HG03378 (cell line): ENCODE measurements around the gene LRRC32.

Source experiments
- ATAC-seq: cut with Tn5 transposase; IDR thresholded peaks from one replicate; pipeline ENCODE4 v1.9.1; 2021; ENCODE audit warnings: mild to moderate bottlenecking, moderate library complexity; ENCODE audit not compliant: unreplicated experiment

The LRRC32 gene, protein sequence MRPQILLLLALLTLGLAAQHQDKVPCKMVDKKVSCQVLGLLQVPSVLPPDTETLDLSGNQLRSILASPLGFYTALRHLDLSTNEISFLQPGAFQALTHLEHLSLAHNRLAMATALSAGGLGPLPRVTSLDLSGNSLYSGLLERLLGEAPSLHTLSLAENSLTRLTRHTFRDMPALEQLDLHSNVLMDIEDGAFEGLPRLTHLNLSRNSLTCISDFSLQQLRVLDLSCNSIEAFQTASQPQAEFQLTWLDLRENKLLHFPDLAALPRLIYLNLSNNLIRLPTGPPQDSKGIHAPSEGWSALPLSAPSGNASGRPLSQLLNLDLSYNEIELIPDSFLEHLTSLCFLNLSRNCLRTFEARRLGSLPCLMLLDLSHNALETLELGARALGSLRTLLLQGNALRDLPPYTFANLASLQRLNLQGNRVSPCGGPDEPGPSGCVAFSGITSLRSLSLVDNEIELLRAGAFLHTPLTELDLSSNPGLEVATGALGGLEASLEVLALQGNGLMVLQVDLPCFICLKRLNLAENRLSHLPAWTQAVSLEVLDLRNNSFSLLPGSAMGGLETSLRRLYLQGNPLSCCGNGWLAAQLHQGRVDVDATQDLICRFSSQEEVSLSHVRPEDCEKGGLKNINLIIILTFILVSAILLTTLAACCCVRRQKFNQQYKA

DNA sequence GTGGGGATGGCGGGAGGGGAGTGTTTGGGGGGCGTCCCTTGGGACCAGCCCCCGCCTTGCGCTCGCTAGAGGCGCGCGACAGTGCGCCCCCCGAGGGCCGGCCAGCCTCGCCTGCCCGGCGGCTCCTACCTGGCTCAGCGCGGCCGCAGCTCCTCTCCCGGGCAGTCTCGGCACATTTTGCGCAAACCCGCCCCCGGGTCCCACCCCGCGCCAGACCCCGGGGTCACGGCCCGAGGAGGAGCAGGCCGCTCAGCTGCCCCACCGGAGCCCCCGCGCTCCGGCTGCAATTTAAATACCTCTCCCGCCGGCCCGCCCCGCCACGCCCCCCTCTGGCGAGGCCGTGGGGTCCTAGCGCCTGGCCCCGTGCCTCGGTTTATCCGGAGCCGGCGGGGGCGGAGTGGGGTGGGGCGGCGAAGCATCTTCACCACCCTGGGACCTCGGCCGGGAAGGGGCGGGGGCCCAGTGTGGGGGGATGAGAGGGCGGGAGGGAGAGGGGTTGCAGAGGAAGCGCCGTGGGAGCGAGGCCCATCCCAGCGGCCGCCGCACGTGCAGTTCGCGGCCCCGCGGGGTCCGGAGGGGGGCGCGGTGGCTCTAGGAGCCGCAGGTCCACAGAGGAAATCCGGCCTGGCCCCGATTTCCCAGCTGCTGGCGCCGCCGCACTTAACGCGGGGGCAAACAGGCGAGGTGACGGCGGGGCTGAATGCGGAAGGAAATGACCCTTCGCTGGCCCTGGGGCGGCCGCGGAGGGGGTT is at the start of gene LRRC32:
Gene LRRC32 (minus strand): TSS at position 263 of the 752 bp plus-strand sequence. CDS start 4,793 bp downstream, outside the sequence.
- no peak for ATAC-seq

DNA sequence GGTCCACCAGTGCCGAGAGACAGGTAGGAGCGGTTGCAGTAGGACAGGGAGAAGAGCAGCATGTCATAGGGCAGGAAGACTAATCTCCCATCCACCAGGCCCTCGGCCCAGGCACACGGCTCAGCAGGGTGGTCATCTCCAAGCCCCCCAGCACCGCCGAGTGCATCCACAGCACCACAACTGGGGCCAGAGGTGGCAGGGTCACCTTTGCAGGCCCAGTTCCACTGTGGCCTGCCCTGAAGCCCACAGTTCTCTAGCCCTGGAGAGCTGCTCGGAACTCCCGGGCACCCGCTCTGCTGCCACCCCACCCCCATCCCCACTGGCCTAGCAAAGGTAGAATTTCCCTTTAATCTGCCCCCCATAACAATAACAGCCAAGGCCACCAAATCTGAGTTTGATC is 49.1 kb upstream of the LRRC32 start:
- ATAC-seq, result no peak

DNA sequence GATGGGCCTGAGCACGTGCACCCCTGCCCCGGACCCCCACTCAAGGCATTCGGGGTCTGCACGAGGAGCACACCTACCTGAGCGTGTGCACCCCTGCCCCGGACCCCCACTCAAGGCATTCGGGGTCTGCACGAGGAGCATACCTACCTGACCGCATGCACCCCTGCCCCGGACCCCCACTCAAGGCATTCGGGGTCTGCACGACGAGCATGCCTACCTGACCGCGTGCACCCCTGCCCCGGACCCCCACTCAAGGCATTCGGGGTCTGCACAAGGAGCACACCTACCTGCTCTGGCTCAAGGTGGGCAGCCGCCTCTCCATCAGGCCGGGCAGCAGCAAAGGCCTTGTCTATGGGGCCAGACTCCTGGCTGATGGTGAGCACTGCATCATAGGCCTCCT is 48.7 kb upstream of the LRRC32 start:
- no peak for ATAC-seq

DNA sequence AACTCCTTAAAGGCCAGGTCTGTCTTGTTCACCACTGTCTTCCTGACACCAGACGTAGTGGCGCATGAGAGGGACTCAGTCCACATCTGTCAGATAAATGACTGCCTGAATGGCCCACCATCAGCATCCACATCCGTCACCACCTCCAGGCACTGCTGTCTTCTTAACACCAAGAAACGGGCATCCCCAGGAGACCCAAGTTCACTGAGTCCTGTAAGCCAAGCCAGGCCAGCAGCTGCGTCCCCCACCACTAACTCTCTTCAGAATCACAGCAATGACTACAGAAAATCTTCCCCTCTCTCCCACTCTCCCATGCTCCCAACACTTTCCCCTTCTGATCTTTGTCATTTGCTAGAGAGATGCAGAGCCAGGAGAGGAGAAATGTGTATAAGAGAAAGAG is 47.3 kb upstream of the LRRC32 start:
- no peak for ATAC-seq

DNA sequence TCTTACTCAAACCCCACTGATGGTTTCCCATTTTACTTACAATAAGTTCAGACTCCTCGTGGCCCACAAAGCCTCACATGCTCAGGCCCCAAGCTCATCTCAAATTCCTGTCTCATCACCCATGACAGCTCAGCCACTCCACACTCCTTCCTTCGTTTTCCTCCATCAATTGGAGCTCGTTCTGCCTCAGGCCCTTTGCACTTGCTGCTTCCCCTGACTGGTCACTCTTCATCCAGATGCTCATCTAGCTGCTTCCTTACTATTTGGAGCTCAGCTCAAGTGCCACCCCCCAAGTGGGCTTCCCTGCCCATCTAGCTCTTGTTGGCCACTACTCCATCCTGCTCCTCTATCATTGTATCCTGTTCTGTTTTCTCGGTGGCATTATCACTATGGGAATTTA is 46.8 kb upstream of the LRRC32 start:
- ATAC-seq, result no peak

DNA sequence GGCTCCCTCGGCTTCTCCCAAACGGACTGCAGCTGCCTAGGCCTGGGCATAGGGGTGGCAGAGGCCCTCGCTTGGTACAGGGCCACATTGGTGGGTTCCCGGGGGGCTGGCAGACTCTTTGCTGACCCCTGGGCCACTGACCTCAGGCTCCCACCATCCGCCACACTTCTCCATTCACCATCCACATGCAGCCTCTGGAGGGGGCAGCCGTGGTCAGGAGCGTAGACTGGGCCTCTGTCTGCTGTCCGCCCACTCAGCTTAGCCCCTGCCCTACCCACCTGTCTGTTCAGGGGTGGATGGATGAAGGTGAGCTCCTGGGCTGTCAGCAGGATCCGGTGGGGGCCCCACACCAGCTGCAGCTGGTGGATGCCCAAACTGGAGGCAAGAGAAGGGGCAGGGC is 45.7 kb upstream of the LRRC32 start:
- ATAC-seq, result no peak

DNA sequence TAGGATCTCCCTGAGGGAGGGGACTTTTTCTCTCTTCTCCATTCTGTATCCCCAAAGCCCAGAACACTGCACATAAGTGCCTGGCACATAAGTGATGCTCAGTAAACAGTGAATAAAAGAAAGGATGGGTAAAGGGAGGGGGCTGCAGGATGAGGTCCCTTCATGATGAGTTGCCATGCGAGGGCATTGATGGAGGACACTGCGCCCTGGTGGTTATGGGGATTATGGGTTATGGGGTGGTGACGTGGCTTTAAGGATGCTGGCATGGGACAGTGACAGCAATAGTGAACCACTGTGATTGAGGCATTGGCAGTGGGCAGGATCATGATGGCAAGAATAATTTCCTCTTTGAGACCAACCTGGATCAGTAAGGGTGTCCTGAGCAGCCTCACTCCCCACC is 43.9 kb upstream of the LRRC32 start:
- ATAC-seq, result no peak

DNA sequence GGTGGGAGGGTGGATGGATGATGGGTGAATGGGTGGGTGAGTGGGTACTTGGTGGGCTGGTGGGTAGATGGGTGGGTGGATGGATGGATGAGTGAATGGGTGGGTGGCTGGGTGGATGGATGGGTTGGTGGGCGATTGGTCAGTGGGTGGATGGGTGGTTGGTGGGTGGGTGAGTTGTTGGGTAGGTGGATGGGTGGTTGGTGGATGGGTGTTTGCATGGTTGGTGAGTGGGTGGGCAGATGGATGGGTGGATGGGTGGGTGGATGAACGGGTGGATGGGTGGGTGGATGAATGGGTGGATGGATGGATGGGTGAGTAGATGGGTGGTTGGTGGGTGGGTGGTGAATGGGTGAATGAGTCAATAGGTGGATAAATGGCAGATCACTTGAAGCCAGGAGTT is 43.0 kb upstream of the LRRC32 start:
- no peak for ATAC-seq

DNA sequence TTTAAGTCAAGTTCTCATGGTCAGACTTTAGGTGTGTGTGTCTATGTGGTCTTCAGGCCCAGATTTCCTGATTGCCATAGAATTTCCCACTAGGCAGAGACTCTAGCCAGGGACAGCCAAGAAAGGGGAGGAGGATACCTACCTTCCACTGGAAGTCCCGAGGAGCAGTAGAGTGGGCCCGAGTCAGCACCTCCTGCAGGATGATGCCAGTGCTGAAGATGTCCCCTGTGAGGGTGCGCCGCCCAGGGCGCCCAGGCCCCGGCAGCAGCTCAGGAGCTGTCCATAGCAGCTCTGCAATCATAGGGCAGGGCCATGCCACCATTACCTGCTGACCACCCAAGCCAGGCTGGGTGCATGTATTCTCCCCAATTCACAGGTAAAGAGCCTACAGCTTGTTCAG is 41.6 kb upstream of the LRRC32 start:
- no peak for ATAC-seq

DNA sequence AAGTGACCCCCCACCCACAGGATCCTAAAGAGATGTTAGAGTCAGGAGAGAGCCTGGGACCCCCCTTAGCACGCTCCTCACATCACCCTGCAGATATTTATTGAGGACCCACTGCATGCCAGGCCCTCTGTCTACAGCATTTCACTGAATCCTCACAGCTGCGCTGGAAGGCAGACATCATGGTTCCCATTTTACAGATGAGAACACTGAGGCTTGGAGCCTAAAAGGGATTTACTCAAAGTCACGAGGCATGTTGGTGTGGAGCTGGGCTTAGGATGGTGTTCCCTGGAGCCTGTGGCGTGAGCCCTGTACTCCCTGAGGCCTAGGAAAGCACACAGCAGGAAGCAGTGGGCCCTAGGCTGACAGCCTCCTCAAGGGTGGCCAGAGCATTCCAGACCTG is 39.2 kb upstream of the LRRC32 start:
- ATAC-seq, result no peak

DNA sequence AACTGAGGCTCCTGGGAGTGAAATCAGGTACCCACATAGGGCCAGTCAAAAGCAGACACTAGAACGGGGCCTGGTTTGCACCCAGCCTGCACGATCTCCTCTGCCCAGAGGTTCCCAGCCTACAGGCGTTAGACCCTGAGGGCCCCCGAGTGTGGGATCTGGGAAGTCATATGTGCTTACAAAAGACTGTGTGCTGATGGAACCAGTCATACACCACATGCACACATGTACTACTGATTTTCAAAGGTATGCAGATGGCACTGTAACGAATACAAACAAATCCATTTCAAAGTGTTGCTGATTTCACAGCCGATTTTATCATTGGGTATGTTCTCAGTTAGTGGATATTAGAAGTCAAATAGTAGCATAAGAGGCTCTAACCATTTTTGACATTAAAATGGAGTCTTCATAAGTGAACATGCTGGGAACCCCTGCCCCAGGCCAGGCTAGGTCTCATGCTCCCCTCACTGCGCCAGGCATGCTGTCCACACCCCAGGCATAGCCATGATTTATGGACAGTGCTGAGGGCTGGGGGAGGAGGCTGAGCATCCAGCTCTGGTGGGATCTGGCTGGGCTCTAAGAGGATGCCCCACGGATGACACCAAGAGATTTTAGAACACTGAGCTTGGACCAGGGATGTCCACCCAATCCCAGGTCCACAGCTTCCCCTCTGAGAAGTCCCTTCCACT is 38.6 kb upstream of the LRRC32 start:
- ATAC-seq, result no peak

DNA sequence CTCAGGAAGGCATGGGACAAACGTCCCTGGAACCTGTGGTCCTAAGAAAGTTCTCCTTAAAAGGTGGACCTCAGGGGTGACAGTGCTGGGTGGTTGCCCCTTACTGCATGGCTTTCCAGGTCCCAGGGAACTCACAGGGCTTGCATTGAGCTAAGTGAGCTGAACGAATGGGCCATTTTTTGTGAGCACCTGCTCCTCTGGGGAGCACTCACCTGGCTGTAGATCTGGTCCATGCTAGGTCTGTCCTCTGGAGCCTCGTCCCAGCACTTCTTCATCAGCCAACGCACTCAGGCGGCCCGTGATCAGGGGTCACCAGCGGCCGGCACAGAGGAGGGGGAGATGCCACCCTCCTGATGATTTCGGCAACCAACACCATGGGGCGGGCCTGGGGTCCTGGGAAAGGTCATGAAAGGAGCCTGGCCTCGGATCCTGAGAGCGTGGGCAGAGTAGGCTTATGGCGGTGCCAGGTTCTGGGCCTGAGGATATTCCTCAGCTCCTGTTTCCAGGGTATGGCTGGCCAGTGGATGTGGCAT is 36.8 kb upstream of the LRRC32 start:
- ATAC-seq, result no peak

DNA sequence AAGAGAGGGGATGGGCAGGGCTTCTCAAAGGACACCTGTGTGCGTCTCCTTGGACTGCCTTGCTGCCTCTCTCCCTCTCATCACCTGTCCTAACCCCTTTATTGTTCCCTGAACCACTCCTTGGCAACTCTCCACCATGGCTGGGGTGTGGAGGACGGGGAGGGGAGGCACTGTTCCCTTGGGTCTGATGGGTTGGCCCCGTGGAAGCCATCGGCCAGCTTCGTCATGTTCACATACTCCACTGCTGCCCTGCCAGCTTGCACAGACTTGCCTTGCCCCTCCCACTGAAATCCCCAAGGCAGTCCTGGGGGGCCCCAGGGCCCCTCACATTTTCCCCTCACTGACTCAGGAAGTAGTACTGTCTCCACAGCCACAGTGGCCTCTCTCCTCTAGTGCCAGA is 36.1 kb upstream of the LRRC32 start:
- ATAC-seq, result no peak

DNA sequence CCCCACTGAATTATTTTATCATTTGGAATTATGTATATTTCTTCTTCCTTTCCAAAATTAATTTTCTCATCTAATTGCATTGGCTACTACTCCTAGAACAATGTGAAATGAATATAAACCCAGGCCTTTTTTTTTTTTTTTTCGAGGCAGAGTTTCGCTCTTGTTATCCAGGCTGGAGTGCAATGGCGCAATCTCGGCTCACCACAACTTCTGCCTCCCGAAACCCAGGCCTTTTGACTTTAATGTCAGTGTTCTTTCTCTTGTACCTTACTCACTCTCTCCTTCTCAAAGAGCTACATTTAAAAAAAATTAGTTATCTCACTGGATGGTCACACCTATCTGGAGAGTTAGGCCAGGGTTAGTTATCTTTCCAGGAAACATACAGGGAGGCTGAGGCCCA is 35.3 kb upstream of the LRRC32 start:
- no peak for ATAC-seq

DNA sequence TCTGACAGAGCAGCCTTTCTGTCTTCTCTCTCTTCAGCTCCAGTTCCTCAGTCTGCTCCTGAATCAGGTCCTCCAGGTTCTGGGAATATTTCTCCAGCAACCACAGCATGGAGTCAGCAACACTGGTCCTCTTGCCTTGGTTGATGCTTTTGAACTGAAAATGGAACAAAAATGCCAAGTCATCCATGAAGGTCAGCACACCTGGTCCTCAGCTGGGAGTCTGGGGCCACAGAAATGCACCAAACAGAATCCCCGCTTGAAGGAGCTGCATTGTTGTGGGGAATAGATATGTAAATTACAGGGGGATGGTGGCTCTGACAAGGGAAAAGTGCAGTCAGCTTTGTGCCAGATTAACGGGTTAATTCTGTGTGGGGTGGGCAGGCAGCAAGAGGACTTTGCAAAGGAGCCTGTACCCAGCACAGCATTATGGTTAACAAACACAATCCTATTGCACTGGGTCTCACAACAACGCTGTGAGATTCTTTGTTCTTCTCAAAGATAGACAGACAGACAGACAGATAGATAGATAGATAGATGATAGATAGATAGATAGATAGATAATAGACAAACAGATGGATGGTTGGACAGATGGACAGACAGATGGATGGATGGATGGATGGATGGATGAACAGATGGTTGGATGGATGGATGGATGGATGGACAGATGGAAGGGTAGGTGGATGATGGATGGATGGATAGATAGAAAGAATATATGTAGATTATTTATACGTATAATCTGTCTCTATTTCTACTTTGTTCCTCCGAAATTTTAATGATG is 33.8 kb upstream of the LRRC32 start:
- ATAC-seq, result no peak

DNA sequence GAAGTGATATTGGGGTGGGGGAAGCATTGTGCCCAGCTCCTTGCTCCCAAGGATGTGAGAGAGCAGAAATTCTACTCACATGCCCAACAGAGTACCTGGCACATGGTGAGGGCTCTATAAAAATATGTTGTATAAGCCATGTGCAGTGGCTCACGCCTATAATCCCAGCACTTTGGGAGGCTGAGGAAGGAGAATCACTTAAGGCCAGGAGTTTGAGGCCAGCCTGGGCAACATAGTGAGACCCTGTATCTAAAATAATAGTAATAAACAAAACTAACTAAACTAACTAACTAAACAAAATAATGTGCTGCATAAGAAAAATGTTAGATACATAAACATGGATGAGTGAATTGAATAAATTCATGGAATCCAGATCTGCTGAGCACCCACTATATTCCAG is 33.2 kb upstream of the LRRC32 start:
- no peak for ATAC-seq

DNA sequence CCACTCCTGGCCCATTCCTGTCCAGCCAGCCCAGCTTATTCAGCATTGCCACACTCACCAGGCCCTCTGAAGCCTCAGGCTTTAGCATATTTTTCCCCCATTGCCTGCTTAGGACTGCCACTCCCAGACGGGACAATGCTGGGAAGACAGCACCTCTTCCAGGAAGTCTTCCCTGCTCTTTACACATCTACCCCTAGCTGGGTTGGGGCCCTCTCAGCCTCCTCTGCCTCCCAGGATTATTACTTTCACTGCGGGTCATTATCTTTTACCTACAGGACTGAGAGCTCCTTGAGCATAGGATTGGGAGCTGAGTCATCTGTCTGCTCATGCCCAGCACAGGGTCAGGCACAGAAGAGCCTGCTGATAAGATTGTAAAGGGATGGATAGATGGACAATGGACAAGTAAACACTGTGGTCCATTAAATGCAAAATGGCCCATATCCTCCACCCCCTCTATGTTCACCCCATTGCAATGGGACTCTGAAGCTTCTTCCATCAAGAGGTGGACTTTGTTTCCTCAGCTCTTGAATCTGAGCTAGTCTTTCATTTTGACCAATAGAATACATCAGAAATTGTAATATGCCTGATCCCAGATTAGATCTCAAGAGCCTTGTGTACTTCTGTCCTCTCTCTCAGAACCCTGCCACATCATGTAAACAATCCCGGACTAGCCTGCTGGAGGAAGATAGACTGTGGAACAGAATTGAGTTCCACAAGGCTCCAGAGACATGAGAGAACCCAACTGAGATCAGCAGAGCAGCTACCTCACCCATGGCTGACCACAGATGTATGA is 32.0 kb upstream of the LRRC32 start:
- ATAC-seq, result no peak

DNA sequence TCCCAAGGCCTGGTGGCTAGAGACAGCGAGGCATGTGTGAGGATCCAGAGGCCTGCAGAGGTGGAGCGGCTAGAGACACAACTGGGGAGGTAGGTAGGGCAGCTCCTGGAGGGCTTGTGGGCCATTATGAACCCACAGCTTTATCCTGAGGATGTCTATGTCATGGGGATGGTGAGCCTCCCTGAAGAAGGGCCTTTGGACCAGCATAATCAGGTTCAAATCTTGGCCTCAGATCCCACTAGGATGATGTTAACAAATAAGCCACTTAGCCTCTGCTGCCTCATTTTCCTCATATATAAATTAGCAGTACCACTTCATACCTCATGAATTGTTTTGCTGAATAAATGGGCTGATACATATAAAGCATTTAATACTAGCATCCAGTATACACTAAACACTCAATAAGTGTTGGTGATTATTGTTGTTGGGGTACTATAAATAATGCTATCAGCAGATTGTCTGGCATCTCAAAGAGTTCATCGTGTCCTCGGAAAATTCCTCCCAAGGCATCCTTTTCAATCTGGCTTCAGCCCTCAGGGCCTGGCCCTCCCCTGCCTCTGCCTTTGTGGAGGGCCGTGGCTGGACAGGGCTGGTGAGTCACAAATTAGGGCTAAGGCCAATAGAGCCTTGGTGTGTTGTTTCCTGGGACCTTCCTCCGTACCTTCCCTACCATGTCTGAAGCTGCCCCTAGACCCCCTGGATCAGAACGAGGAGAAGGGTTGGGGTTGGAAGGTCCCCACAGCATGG is 30.9 kb upstream of the LRRC32 start:
- ATAC-seq, result no peak
